Measurements from ENCODE around the gene RANBP17. TPM values are rescaled to one million over a fixed set of nuclear protein-coding genes. Genes with fewer than 3 reads are reported as not detected.

RANBP17 gene
- total and polyA plus RNA-seq, 9 of the 15 experiments (the other 6 are each of a cell fraction or from before 2014, with no cell fraction given) = not detected

DNA sequence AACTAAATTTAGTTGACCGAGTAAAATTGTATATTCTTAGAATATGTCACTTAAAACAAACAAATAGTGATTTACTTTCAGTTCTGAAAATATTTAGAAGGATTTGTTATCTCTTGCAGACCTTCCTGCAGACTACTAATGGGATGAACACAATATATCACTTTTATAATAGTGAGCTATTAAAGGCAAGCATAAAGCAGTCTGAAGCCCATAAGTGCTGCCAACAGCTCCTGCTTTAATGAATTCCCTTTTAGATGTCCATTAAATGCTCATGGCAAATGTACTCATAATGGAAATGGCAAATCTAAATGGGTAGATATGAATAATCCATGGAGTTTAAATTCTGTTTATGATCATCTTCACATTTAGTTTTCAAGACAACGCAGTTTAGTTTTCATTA is 170.2 kb downstream of the RANBP17 start:
- ATAC-seq = no peak
- no peaks in the 10 kb centered on the region for H3K9me1 ChIP-seq (ENCODE audit: control insufficient read depth, insufficient read depth, low read length)
- H3K4me3 ChIP-seq = no peak overlapping the region
- H3K9me3 ChIP-seq (replicated peaks; ENCODE audit: control insufficient read depth, insufficient read depth, low read depth, low read length) = no peaks in the 10 kb centered on the region
- no peak for DNase-seq (ENCODE audit: extremely low read depth in 1 of 4, low spot score in 3 of 4)
- H4K20me1 ChIP-seq (replicated peaks; ENCODE audit: control insufficient read depth, insufficient read depth, low read length) = no peaks in the 10 kb centered on the region
- intact Hi-C loops (cut with micrococcal nuclease) (no loop called here), in situ Hi-C loops (cut with MboI) (no loop called here)
- no TSS peak for BruUV-seq (replicated peaks)
- H3K4me1 ChIP-seq (replicated peaks in 1 of 2; ENCODE audit: control insufficient read depth in 2 of 2, insufficient read depth in 2 of 2, low read length in 2 of 2) = no peaks in the 10 kb centered on the region
- no peak overlapping the region for H3K9ac ChIP-seq (ENCODE audit: insufficient read depth in 1 of 2, low read depth in 2 of 2, low read length in 2 of 2)
- TF ChIP-seq ZKSCAN8 (CRISPR knock-in tag; IDR thresholded peaks at IDR 0.05) = no peak
- TF ChIP-seq CC2D1A (IDR thresholded peaks at IDR 0.05) = no peak
- TF ChIP-seq, protein P1, sequence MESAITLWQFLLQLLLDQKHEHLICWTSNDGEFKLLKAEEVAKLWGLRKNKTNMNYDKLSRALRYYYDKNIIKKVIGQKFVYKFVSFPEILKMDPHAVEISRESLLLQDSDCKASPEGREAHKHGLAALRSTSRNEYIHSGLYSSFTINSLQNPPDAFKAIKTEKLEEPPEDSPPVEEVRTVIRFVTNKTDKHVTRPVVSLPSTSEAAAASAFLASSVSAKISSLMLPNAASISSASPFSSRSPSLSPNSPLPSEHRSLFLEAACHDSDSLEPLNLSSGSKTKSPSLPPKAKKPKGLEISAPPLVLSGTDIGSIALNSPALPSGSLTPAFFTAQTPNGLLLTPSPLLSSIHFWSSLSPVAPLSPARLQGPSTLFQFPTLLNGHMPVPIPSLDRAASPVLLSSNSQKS (CRISPR knock-in tag; IDR thresholded peaks at IDR 0.05) = no peak
- TF ChIP-seq, protein P2, sequence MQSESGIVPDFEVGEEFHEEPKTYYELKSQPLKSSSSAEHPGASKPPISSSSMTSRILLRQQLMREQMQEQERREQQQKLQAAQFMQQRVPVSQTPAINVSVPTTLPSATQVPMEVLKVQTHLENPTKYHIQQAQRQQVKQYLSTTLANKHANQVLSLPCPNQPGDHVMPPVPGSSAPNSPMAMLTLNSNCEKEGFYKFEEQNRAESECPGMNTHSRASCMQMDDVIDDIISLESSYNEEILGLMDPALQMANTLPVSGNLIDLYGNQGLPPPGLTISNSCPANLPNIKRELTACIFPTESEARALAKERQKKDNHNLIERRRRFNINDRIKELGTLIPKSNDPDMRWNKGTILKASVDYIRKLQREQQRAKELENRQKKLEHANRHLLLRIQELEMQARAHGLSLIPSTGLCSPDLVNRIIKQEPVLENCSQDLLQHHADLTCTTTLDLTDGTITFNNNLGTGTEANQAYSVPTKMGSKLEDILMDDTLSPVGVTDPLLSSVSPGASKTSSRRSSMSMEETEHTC (IDR thresholded peaks at IDR 0.05) = no peak
- no peak for TF ChIP-seq POU5F1 (IDR thresholded peaks at IDR 0.05; ENCODE audit: borderline replicate concordance, low read depth, low read length, partially characterized antibody)
- no peak for TF ChIP-seq KLF13 (tag; IDR thresholded peaks at IDR 0.05; ENCODE audit: borderline replicate concordance, low read depth)
- no peak for TF ChIP-seq ZBTB8A (IDR thresholded peaks at IDR 0.05; ENCODE audit: partially characterized antibody)
- TF ChIP-seq ZNF354B (CRISPR knock-in tag; IDR thresholded peaks at IDR 0.05) = no peak
- TF ChIP-seq PYGO2 (tag; IDR thresholded peaks at IDR 0.05) = no peak
- no peak for TF ChIP-seq FOXP1 (CRISPR knock-in tag; IDR thresholded peaks at IDR 0.05)
- no peak for TF ChIP-seq MECOM (CRISPR knock-in tag; IDR thresholded peaks at IDR 0.05)
- TF ChIP-seq JUN (IDR thresholded peaks at IDR 0.05; ENCODE audit: borderline replicate concordance, low read depth, low read length) = no peak
- TF ChIP-seq JUN (CRISPR knock-in tag; IDR thresholded peaks at IDR 0.05; ENCODE audit: borderline replicate concordance) = no peak
- no peak for TF ChIP-seq TAF9B (IDR thresholded peaks at IDR 0.05; ENCODE audit: partially characterized antibody)
- no peak for TF ChIP-seq NFIX (CRISPR knock-in tag; IDR thresholded peaks at IDR 0.05; ENCODE audit: low read depth)
- no peak for TF ChIP-seq HNRNPLL (IDR thresholded peaks at IDR 0.05; ENCODE audit: low read depth, low read length, poor library complexity, severe bottlenecking)
- TF ChIP-seq, protein P3, sequence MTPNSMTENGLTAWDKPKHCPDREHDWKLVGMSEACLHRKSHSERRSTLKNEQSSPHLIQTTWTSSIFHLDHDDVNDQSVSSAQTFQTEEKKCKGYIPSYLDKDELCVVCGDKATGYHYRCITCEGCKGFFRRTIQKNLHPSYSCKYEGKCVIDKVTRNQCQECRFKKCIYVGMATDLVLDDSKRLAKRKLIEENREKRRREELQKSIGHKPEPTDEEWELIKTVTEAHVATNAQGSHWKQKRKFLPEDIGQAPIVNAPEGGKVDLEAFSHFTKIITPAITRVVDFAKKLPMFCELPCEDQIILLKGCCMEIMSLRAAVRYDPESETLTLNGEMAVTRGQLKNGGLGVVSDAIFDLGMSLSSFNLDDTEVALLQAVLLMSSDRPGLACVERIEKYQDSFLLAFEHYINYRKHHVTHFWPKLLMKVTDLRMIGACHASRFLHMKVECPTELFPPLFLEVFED (CRISPR knock-in tag; conservative IDR thresholded peaks at IDR 0.05) = no peak
- WGBS (ENCODE audit: insufficient coverage, low coverage, missing lambda C conversion rate) = 0% methylated on average over 2 of the region's 2 CpGs
- no peak overlapping the region for H3K4me2 ChIP-seq (ENCODE audit: insufficient read depth, low read length)
- no peak for FAIRE-seq
- no peaks in the 10 kb centered on the region for H3K79me2 ChIP-seq (ENCODE audit: control insufficient read depth, insufficient read depth, low read length)
- ChIA-PET POLR2A (no interaction called here), CTCF (ENCODE audit: low intra/inter-chr PET ratio) (no interaction called here)
- H2AFZ ChIP-seq (ENCODE audit: low read depth, low read length) = no peak overlapping the region
- no peaks in the 10 kb centered on the region for H3K36me3 ChIP-seq (ENCODE audit: control insufficient read depth, insufficient read depth, low read length)
- H3K27ac ChIP-seq (ENCODE audit: extremely low read depth, low read depth, low read length) = no peak overlapping the region
- no peaks in the 10 kb centered on the region for H3K27me3 ChIP-seq (ENCODE audit: control insufficient read depth in 2 of 2, insufficient read depth in 2 of 2, low read length in 2 of 2)

Measured in K562 (cell line).